ENCODE data around the gene PBX3. TPM values are rescaled to one million over a fixed set of nuclear protein-coding genes. Genes with fewer than 3 reads are reported as not detected.

Gene PBX3
- total and polyA plus RNA-seq, 2 of the 13 experiments (the other 11 are each of a cell fraction or from before 2014, with no cell fraction given): 6.0 to 11.2 TPM

DNA sequence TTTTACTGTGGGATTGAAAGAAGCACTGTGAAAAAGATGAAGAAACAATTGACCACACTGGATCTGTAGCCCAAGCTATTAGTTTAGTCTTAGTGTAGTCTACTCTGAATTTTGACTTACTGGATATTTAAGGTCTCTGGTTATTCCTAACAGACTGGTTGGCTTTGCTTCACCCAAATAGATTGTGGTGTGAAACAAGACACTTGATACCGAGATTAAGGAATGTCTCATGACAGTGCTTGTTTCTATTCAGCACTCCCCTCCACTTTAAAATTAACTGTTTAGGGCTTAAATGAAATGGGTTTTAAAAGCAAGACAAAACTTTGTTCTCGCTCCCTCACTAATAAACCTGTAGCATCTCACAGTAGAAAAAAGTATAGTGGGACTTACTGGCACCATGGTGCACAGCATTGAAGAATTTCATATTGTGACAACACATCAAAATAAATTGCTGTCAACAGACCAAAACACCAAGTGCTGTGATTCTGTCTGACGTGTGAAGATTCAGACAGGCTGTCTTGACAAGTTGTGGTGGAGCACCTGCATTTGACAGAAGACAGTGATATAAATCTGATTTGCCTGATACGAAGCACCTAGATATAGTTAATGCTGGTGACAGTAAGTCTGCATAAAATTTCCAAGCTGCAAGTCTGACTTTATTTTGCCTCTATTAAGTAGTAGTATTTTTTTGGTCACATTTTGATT, 73.1 kb downstream of the PBX3 start:
- 89% methylated on average over 4 of the region's 4 CpGs for WGBS (ENCODE audit: low lambda C conversion rate)
- Histone ChIP-seq H4K20me1 (ENCODE audit: insufficient read depth, low read length) (no peaks in the 10 kb centered on the region), H3K4me2 (ENCODE audit: low read depth, low read length) (no peak overlapping the region), H3K79me2 (ENCODE audit: insufficient read depth, low read length) (no peaks in the 10 kb centered on the region), H3K27ac (ENCODE audit: extremely low read length, insufficient read depth, low read length) (no peak overlapping the region), H3K9ac (ENCODE audit: insufficient read depth, low read depth, low read length) (no peak overlapping the region), H3K9me3 (ENCODE audit: low read length) (no peaks in the 10 kb centered on the region), H3K36me3 (replicated peaks in 1 of 2; ENCODE audit: control insufficient read depth in 1 of 2, insufficient read depth in 2 of 2, low read length in 2 of 2) (no peaks in the 10 kb centered on the region), H3K4me3 (replicated peaks in 1 of 3; ENCODE audit: insufficient read depth in 1 of 3, low read depth in 2 of 3, low read length in 3 of 3) (no peak overlapping the region), H3K4me1 (ENCODE audit: insufficient read depth, low read length) (no peaks in the 10 kb centered on the region), H2AFZ (ENCODE audit: low read length) (no peak overlapping the region), H3K27me3 (ENCODE audit: control insufficient read depth in 1 of 2, insufficient read depth in 2 of 2, low read length in 2 of 2) (no peaks in the 10 kb centered on the region)
- no TSS peak for BruUV-seq (replicated peaks)
- intact Hi-C loops (cut with micrococcal nuclease; ENCODE audit: unreplicated experiment) (no loop called here), in situ Hi-C loops (cut with HindIII; ENCODE audit: extremely low pct_ligation_motif_present, low pct_unique_long_range_greater_than_20kb) (no loop called here)
- DNase-seq (ENCODE audit: low spot score) (no peak), FAIRE-seq (no peak), ATAC-seq (no peak)
- CTCF ChIA-PET (ENCODE audit: low intra/inter-chr PET ratio, low total read pairs): no interaction called here
- POLR2A ChIA-PET: no interaction called here
- TF ChIP-seq SP4 (CRISPR knock-in tag; IDR thresholded peaks at IDR 0.05) (no peak), ZNF556 (CRISPR knock-in tag; IDR thresholded peaks at IDR 0.05; ENCODE audit: borderline replicate concordance) (no peak), ZNF225 (CRISPR knock-in tag; IDR thresholded peaks at IDR 0.05) (no peak), ZNF318 (CRISPR knock-in tag; IDR thresholded peaks at IDR 0.05) (no peak), PPARG (CRISPR knock-in tag; conservative IDR thresholded peaks at IDR 0.05) (no peak), ZNF329 (CRISPR knock-in tag; IDR thresholded peaks at IDR 0.05; ENCODE audit: low read depth) (no peak), SRF (IDR thresholded peaks at IDR 0.05; ENCODE audit: low read depth, low read length) (no peak), KAT7 (CRISPR knock-in tag; IDR thresholded peaks at IDR 0.05; ENCODE audit: borderline replicate concordance) (no peak), ATF1 (CRISPR knock-in tag; IDR thresholded peaks at IDR 0.05) (no peak), ZSCAN31 (CRISPR knock-in tag; IDR thresholded peaks at IDR 0.05; ENCODE audit: low read depth) (no peak), ZNF782 (CRISPR knock-in tag; IDR thresholded peaks at IDR 0.05; ENCODE audit: borderline replicate concordance) (no peak)
- TF ChIP-seq, protein P1, sequence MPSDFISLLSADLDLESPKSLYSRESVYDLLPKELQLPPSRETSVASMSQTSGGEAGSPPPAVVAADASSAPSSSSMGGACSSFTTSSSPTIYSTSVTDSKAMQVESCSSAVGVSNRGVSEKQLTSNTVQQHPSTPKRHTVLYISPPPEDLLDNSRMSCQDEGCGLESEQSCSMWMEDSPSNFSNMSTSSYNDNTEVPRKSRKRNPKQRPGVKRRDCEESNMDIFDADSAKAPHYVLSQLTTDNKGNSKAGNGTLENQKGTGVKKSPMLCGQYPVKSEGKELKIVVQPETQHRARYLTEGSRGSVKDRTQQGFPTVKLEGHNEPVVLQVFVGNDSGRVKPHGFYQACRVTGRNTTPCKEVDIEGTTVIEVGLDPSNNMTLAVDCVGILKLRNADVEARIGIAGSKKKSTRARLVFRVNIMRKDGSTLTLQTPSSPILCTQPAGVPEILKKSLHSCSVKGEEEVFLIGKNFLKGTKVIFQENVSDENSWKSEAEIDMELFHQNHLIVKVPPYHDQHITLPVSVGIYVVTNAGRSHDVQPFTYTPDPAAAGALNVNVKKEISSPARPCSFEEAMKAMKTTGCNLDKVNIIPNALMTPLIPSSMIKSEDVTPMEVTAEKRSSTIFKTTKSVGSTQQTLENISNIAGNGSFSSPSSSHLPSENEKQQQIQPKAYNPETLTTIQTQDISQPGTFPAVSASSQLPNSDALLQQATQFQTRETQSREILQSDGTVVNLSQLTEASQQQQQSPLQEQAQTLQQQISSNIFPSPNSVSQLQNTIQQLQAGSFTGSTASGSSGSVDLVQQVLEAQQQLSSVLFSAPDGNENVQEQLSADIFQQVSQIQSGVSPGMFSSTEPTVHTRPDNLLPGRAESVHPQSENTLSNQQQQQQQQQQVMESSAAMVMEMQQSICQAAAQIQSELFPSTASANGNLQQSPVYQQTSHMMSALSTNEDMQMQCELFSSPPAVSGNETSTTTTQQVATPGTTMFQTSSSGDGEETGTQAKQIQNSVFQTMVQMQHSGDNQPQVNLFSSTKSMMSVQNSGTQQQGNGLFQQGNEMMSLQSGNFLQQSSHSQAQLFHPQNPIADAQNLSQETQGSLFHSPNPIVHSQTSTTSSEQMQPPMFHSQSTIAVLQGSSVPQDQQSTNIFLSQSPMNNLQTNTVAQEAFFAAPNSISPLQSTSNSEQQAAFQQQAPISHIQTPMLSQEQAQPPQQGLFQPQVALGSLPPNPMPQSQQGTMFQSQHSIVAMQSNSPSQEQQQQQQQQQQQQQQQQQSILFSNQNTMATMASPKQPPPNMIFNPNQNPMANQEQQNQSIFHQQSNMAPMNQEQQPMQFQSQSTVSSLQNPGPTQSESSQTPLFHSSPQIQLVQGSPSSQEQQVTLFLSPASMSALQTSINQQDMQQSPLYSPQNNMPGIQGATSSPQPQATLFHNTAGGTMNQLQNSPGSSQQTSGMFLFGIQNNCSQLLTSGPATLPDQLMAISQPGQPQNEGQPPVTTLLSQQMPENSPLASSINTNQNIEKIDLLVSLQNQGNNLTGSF (CRISPR knock-in tag; IDR thresholded peaks at IDR 0.05): no peak

Data from HepG2 (cell line).